Esophagus (tissue), 2 donors: ENCODE results near the gene SBK2. TPM values are rescaled to one million over a fixed set of nuclear protein-coding genes. Genes with fewer than 3 reads are reported as not detected.
A peak's percentile ranks its signal among the peaks of the same experiment; 100 is the strongest.

Source experiments
- H3K27ac ChIP-seq, 2 donors: one replicate each; pipeline ENCODE4 v1.5.1; 2013; ENCODE audit warnings: low read depth in 2 of 2, mild to moderate bottlenecking in 2 of 2, inconsistent platforms in 1 of 2, low read length in 1 of 2, moderate library complexity in 1 of 2
- H3K27me3 ChIP-seq, 2 donors: one replicate each; pipeline ENCODE4 v1.6.1; 2013; ENCODE audit warnings: low read length in 2 of 2, control low read depth in 1 of 2, mild to moderate bottlenecking in 1 of 2; ENCODE audit not compliant: insufficient read depth in 2 of 2, control insufficient read depth in 1 of 2
- H3K36me3 ChIP-seq, 2 donors: one replicate each; pipeline ENCODE4 v1.6.1; 2013; ENCODE audit warnings: low read length in 1 of 2; ENCODE audit not compliant: control insufficient read depth in 2 of 2, insufficient read depth in 2 of 2
- H3K4me1 ChIP-seq, 2 donors: one replicate each; pipeline ENCODE4 v1.6.1; 2013; ENCODE audit warnings: low read length in 1 of 2; ENCODE audit not compliant: control insufficient read depth in 2 of 2, insufficient read depth in 2 of 2
- H3K4me3 ChIP-seq, 2 donors: one replicate each; pipeline ENCODE4 v1.5.1; 2013; ENCODE audit warnings: low read length in 2 of 2, mild to moderate bottlenecking in 2 of 2, low read depth in 1 of 2, moderate library complexity in 1 of 2
- H3K9me3 ChIP-seq, 2 donors: one replicate each; pipeline ENCODE4 v1.6.1; 2013; ENCODE audit warnings: mild to moderate bottlenecking in 2 of 2, low read depth in 1 of 2, low read length in 1 of 2, moderate library complexity in 1 of 2; ENCODE audit not compliant: control insufficient read depth in 2 of 2, insufficient read depth in 1 of 2
- WGBS, 2 donors: extraction: QIAGEN DNeasy Blood & Tissue Kit; methylation state at CpG; one replicate each; pipeline ENCODE4 v1.1.7; 2013; 5-methylcytosine and 5-hydroxymethylcytosine counted together
- polyA plus RNA-seq, 2 donors: library from polyadenylated mRNA; stranded (reverse); fragments of 200-250 nt; gene quantifications; one replicate each; pipeline ENCODE4 v1.2.3, GENCODE V29; 2013
- donor health status: healthy with polysubstance abuse.
- donor health status: Bipolar disorder and iron deficiency.

Gene SBK2
- polyA plus RNA-seq, 2 donors = not detected

GRCh38 chr19:55487924-55488687 lies 48.8 kb downstream of the SBK2 start, which contains the start of gene SSC5D:
TSS of gene SSC5D (plus strand) at chr19:55488436. CDS start at chr19:55488590, 154 bp downstream.
- no peaks in the 10 kb centered on the region for H3K27me3 ChIP-seq
- peaks cover 0 to 9% of the 10 kb centered on the region in 2 donors for H3K36me3 ChIP-seq
- WGBS, 2 donors = 14 to 19% methylated on average over 15 to 17 of the region's 21 CpGs
- H3K4me3 ChIP-seq = no peak within 1 kb of the TSS
- H3K4me1 ChIP-seq = peaks cover 9 to 17% of the 10 kb centered on the region in 2 donors
- H3K27ac ChIP-seq = peak within 1 kb of the TSS; percentile 77 to 84
- H3K9me3 ChIP-seq = no peaks in the 10 kb centered on the region

DNA sequence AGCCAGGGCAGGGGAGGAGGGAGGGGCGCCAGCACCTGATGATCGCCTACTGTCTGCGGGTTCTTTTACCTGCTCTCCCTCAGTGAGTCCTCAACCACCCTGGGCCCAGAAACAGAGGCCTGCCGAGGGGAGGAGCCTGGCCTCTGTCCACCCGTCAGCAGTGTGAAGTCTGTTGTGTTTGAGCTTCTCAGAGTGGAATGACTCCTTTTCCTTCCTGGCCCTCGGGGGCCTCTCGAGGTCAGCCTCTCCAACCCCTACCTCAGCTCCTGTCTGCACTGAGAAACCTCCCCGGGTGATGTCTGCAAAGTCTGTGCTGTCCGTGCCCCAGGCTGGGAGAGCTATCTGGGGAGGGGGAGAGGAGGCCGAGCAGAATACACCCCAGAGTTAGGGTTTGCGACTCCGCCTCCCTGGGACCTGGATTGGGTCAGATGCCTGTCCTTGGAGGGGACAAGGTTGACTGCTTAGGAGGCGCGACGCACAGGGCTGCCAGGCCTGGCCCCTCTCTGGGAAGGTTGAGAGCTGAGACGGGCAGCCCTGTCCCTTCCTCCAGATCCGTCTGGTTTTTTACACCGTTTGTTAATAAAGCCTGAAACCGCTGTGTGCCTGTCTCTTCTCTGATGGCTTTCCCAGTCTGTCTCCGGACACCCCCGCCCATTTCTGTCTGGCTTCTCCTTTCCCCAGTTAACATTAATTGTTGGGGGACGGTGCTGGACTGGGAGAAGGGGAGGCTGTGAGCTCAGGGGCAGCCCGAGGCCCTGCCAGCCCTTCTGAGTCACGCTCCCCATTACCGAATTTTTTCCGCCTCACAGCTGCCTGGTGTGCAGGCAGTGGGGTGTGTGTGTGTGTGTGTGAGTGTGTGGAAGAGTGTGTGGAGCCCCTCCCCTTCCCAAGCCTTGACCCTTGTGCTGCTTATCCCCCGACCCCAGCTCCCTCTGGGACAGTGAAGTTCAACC lies 49.7 kb downstream of the SBK2 start:
- 18 to 27% methylated on average over 27 of the region's 27 CpGs for WGBS, 2 donors
- no peaks in the 10 kb centered on the region for H3K9me3 ChIP-seq
- H3K27me3 ChIP-seq = no peaks in the 10 kb centered on the region
- no peak overlapping the region for H3K4me3 ChIP-seq
- H3K27ac ChIP-seq = peak overlapping the region; percentile 77 to 84
- peaks cover 0 to 17% of the 10 kb centered on the region in 2 donors for H3K36me3 ChIP-seq
- H3K4me1 ChIP-seq = peaks cover 9 to 15% of the 10 kb centered on the region in 2 donors

DNA sequence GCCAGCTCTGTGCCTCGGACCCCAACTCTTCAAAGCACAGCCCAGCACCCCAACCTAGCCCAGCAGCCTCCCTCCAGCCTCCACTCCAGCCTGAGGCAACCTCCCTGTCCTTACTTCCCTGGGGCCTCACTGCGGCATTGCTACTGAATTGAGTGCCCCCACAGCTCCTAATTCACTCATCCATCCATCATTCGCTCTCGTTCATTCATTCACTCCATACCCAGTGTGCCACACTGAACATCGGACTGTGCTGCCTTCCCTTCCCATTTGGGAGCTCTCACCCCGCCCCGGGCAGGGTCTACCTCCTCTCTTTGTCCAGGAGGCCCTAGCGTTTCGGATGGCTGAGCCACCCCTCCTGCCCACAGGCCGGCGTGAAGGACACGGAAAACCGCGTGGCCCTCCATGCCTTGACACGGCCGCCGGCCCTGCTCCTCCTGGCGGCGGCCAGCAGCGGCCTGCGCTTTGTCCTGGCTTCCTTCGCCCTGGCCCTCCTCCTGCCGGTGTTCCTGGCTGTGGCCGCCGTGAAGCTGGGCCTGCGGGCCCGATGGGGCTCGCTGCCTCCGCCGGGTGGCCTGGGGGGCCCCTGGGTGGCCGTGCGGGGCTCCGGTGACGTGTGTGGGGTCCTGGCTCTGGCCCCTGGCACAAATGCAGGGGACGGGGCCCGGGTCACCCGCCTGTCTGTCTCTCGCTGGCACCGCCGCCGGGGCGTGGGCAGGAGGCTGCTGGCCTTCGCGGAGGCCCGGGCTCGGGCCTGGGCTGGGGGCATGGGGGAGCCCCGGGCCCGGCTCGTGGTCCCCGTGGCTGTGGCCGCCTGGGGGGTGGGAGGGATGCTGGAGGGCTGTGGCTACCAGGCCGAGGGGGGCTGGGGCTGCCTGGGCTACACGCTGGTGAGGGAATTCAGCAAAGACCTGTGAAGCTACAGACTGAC lies 50.6 kb downstream of the SBK2 start:
- 66 to 79% methylated on average over 53 of the region's 53 CpGs for WGBS, 2 donors
- H3K27me3 ChIP-seq = no peaks in the 10 kb centered on the region
- H3K36me3 ChIP-seq = peaks cover 0 to 17% of the 10 kb centered on the region in 2 donors
- no peaks in the 10 kb centered on the region for H3K9me3 ChIP-seq
- no peak overlapping the region for H3K4me3 ChIP-seq
- H3K27ac ChIP-seq = peak overlapping the region; percentile 77 to 84
- H3K4me1 ChIP-seq = peaks cover 6 to 9% of the 10 kb centered on the region in 2 donors

GRCh38 chr19:55485439-55486011 lies 51.4 kb downstream of the SBK2 start:
- 25 to 27% methylated on average over 13 to 18 of the region's 18 CpGs for WGBS, 2 donors
- Histone ChIP-seq H3K4me3 (peak overlapping the region; percentile 45 to 47), H3K27ac (peak overlapping the region; percentile 75 to 79), H3K36me3 (peaks cover 0 to 17% of the 10 kb centered on the region in 2 donors), H3K4me1 (peaks cover 6 to 9% of the 10 kb centered on the region in 2 donors), H3K27me3 (no peaks in the 10 kb centered on the region), H3K9me3 (no peaks in the 10 kb centered on the region)

DNA sequence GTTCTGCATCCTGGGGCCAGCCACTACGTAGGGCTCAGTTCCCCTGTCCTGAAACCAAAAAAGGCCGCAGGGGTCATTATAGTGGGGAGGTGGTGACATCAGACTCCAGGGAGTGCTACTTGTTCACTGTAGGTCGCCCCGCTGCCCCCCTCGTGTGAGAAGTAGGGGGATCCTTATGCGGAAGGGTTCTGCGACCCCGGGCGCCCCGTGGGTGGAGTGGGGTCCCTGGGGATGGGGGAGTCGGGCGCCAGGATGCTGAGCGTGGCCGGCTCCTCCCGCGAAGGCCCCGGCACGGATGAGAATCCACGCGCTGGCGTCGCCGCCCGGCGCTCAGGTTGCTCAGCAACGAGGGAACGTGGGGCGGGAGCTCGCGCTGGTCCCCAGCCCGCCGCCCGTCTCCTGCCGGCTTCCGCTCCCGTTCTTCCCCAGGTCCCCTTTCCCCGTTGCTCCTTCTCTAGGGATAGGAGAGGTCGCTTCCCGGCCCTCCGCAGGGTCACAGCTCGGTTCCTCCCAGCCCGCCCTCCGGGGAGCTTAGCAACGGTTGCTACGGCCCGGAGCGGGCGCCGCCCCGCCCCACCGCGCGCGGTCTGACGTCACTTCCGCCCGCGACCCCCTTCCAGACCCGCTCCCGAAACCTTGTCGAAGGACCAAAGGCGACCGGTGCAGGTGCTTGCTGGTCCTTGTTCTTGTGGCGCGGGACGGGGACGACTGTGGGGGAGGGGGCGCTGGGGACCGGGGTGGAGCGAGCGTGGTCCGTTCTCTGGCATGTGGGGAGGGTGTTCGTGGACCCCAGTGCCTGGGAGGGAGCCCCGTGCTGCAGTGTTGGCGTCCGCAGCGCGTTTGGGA lies 52.1 kb downstream of the SBK2 start, which contains the start of gene NAT14:
Gene NAT14 (plus strand): TSS at position 596 of the 846 bp plus-strand sequence. CDS start 521 bp downstream, outside the sequence.
- Histone ChIP-seq H3K36me3 (peaks cover 0 to 17% of the 10 kb centered on the region in 2 donors), H3K27me3 (no peaks in the 10 kb centered on the region), H3K27ac (peak within 1 kb of the TSS; percentile 75 to 79), H3K9me3 (no peaks in the 10 kb centered on the region), H3K4me1 (peaks cover 6 to 9% of the 10 kb centered on the region in 2 donors), H3K4me3 (peak within 1 kb of the TSS; percentile 45 to 47)
- 2% methylated on average over 75 to 78 of the region's 78 CpGs for WGBS, 2 donors

GRCh38 chr19:55483706-55484592 lies 53.0 kb downstream of the SBK2 start:
- 79 to 82% methylated on average over 41 to 46 of the region's 46 CpGs for WGBS, 2 donors
- H3K4me1 ChIP-seq = peaks cover 6 to 9% of the 10 kb centered on the region in 2 donors
- H3K36me3 ChIP-seq = peaks cover 0 to 17% of the 10 kb centered on the region in 2 donors
- no peak overlapping the region for H3K4me3 ChIP-seq
- no peaks in the 10 kb centered on the region for H3K27me3 ChIP-seq
- H3K9me3 ChIP-seq = no peaks in the 10 kb centered on the region
- H3K27ac ChIP-seq = no peak overlapping the region

- H3K4me1 ChIP-seq = peaks cover 6 to 9% of the 10 kb centered on the region in 2 donors
These were observed 53.8 kb downstream of the SBK2 start for GRCh38 chr19:55482967-55483705.

More at GRCh38 chr19:55482967-55483705, 53.8 kb downstream of the SBK2 start:
- WGBS, 2 donors = 92 to 95% methylated on average over 44 to 47 of the region's 47 CpGs
- Histone ChIP-seq H3K27me3 (no peaks in the 10 kb centered on the region), H3K36me3 (peaks cover 0 to 21% of the 10 kb centered on the region in 2 donors), H3K9me3 (no peaks in the 10 kb centered on the region), H3K4me3 (no peak overlapping the region), H3K27ac (no peak overlapping the region)
